AG09309 (cell line): ENCODE data around the gene TMEM214.

Experiments
- DNase-seq: peaks from one replicate; pipeline ENCODE4 v3.0.0-alpha.2; 2010; ENCODE audit warnings: low read depth
- H3K4me3 ChIP-seq: 2 replicates; pipeline ENCODE4 v1.5.1; 2011; ENCODE audit warnings: mild to moderate bottlenecking, low read depth, low read length, moderate library complexity; ENCODE audit not compliant: control insufficient read depth
- TF ChIP-seq, protein P1 (sequence below): IDR thresholded peaks from 2 replicates; pipeline ENCODE4 v1.5.1; 2011; ENCODE audit warnings: mild to moderate bottlenecking, low read depth, low read length, inconsistent platforms; ENCODE audit not compliant: insufficient read depth, control insufficient read depth; ENCODE audit errors: missing control alignments

TMEM214 gene

DNA sequence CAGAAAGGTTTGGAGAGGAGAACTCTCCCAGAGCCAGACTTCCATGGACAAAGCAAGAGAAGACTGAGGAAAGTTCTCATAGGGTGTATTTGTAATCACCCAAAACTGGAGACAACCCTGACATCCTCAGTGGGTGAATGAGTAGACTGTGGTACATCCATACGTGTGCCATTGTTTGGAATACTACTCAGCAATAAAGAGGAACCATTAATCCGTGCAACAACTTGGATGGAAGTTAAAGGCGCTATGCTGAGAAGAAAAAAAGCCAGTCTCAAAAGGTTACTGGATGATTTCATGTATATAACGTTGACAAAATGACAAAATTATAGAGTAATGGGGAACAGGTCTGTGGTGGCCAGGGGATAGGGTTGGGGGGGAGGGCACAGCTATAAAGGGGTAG, 24.1 kb upstream of the TMEM214 start:
- DNase-seq = no peak
- TF ChIP-seq, protein P1, sequence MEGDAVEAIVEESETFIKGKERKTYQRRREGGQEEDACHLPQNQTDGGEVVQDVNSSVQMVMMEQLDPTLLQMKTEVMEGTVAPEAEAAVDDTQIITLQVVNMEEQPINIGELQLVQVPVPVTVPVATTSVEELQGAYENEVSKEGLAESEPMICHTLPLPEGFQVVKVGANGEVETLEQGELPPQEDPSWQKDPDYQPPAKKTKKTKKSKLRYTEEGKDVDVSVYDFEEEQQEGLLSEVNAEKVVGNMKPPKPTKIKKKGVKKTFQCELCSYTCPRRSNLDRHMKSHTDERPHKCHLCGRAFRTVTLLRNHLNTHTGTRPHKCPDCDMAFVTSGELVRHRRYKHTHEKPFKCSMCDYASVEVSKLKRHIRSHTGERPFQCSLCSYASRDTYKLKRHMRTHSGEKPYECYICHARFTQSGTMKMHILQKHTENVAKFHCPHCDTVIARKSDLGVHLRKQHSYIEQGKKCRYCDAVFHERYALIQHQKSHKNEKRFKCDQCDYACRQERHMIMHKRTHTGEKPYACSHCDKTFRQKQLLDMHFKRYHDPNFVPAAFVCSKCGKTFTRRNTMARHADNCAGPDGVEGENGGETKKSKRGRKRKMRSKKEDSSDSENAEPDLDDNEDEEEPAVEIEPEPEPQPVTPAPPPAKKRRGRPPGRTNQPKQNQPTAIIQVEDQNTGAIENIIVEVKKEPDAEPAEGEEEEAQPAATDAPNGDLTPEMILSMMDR = no peak
- H3K4me3 ChIP-seq = no peak overlapping the region

DNA sequence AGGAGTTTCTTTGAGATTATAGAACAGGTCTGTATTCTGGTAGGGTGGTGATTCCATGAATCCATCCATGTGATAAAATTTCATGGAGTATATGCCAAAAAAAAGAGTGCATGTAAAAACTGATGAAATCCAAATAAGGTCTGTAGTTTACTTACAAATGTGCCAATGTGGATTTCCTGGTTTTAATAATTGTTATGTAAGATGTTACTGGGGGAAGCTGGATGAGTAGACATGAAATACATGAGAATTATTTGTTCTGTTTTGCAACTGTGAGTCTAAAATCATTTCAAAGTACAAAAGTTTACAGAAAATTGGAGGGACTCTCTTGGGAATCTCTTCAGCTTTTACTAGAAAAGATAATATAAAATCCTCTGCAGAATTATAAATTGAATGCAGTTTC, 23.7 kb upstream of the TMEM214 start:
- TF ChIP-seq, protein P1 = no peak
- no peak for DNase-seq
- H3K4me3 ChIP-seq = no peak overlapping the region

DNA sequence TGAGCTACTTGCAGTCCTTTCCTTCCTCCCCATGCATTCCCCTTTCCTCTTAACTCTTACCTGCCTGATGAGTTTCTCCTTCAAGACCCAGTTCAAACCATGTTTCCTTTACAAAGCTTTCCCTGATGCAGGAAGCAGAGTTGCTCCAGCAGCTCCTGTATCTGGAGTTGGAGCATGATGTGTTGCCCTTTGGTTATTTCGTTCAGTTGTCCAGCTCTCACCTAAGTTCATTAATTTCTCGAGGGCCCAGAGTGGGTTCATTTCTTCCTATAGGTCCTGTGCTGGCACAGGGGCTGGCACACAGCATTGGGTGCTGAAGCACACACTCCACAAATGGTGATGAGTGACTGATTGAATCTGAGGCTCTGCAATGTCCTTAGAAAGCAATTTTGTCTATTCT, 23.0 kb upstream of the TMEM214 start:
- no peak overlapping the region for H3K4me3 ChIP-seq
- TF ChIP-seq, protein P1 = no peak
- DNase-seq = no peak

DNA sequence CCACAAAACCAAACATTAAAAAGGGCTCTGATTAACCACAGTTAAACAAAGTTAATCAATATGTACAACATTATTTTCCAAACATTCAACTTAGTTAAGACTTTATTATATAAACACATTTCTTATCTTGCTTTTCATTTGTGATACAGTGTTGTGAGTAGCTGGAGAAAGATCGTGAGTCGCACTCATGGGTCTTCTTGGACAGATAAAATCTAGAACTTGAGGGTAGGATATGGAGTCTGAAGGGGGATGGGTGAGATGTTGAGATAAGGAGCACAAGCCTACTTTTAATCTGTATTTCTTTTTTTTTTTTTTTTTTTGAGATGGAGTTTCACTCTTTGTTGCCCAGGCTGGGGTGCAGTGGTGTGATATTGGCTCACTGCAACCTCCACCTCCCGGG, 22.6 kb upstream of the TMEM214 start:
- DNase-seq = no peak
- H3K4me3 ChIP-seq = no peak overlapping the region
- TF ChIP-seq, protein P1 = no peak

DNA sequence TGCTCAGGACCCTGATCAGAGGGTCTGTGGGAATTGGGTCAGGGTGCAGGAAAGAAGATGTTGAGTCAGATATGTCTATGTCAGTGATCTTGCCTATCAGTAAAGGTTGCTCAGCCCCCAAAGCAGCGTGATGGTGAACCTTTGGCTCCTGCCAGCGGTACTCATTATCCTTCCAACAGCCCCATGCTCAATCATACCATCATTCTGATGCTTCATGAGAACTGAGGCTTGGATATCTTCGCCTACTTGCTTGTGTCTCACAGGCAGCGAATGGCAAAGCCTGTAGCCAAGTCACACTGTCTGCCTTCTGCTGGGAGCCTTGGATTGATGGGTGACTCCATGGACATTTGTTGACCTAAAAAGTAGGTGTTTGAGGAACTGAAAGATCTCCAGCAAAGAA, 19.0 kb upstream of the TMEM214 start:
- H3K4me3 ChIP-seq = no peak overlapping the region
- DNase-seq = no peak

DNA sequence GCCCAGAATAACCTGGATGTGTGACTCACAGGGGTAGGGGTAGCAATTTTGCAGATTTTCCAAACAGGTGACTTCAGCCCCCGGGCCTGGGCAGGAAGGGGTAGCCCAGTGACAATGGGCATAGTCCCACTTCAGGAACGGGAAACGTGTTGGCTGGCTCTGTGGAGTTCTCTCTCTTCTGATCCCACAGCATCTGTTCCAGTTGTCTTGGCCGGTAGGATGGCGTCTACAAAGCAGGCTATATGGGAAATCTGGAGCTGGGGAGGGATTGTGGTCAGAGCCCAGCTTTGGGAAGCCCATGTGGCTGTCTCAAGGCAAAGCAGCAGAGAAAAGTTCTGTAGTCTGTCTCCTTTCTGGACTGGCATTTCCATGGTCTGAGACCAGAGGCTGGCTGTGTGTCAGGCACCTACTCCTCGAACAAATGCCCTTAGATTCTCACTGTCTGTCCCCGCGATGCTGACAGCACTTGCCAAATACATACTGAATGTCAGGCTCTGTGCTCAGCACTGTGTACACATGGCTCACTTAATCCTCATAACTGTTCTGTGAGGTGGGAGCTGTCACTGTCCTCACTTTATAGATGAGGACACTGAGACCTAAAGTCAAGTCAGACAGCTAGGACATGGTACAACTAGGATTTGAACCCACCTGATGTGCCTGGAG, 17.9 kb upstream of the TMEM214 start:
- no peak overlapping the region for H3K4me3 ChIP-seq
- DNase-seq = no peak
- TF ChIP-seq, protein P1 = no peak

More for the DNA sequence above, 19.0 kb upstream of the TMEM214 start:
- TF ChIP-seq, protein P1 = no peak
